NCI-H2171 (cell line): ENCODE measurements around the gene ALG14.

ENCODE experiments used
- DNase-seq: peaks from one replicate; lab custom pipeline; 2025; lab: John Stamatoyannopoulos, UW

The ALG14 gene

DNA sequence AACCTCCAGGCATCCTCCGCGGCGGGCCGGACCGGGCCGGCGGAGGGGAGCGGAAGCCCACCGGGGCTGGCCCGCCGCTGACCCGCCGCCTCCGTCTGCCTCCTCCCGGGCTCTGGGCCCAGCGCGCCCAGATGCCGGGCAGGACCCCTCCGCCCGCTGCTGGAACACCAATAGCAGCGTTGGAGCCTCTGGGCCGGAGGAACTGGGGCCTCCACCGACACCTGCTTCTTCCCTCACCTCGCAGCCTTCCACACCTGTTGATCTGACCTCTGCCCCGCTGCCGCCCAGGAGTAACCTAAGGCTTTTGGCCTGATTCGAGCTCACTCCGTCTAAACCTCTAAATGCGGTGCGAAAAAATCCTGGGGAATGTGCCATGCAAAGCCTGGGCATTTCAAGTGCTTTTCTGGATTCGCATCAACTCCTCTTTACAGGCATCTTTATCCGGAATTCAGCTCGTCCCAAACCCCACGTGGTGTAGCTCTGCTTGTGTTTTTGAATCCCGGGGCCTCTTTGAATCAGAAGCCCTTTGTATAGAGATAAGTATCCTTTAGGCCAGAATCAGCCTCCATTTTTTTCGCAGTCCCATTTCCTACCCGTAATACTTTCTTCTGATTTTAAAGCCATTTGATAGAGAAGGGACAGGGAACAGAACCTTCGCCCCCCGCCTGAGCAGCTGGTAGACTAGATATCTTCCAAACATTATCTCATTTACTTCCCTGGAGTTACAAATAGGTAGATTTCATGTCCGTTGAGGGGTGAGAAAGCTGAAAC, 145.2 kb downstream of the ALG14 start:
- DNase-seq, result no peak

DNA sequence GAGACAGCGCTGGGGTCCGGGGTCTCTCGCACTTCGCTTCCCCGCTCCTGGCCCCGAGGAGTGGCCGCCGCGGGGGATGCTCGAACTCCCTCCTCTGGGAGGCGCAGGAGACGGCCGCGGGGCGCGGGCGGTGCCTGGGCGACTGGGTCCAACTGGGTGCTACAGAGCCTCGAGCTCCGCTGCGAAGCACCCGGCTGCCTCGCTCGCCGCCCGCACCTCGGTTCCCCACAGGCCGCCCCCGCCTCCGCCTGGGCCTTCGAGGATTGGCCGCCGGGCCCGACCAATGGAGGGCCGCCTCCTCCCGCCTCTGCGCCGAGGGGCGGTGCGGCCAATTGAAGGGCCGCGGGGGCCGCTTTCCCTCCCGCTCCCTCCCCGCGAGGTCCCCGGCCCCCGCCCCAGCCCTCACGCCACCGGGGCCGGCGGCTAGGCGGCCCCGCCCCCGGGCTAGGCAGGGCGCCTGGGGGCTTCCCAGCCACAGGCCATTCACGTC, 145.8 kb downstream of the ALG14 start, which contains the start of gene CNN3:
Gene CNN3, minus strand, starts transcription at position 196 of the 490 bp plus-strand sequence. CDS start 216 bp downstream, outside the sequence.
- peak; percentile 69 for DNase-seq

GRCh38 chr1:94926126-94926914, 146.4 kb downstream of the ALG14 start:
- DNase-seq, result peak; percentile 24

GRCh38 chr1:94925561-94926125, 147.1 kb downstream of the ALG14 start:
- peak; percentile 56 for DNase-seq

GRCh38 chr1:94925004-94925403, 147.7 kb downstream of the ALG14 start:
- no peak for DNase-seq
